Stimulated activated CD8-positive, alpha-beta memory T cell treated with anti-CD3 and anti-CD28 coated beads, Interleukin-4, amount 100 ng/mL, for 24 hours (primary cell): Measurements from ENCODE around the gene FBXW8.
A peak's percentile ranks its signal among the peaks of the same experiment; 100 is the strongest.
"Not testable (repeated sequence)": the region's sequence is repeated elsewhere in the genome, so short reads cannot be mapped to it uniquely, and the experiment has no call there.

Experiments
- DNase-seq: peaks from one replicate; pipeline ENCODE4 v3.0.0-alpha.2; 2020; ENCODE audit warnings: low read depth

The FBXW8 gene

GRCh38 chr12:117053597-117054201 lies 142.9 kb downstream of the FBXW8 start:
- DNase-seq: no peak

GRCh38 chr12:117054279-117054678 lies 143.5 kb downstream of the FBXW8 start:
- DNase-seq: no peak

GRCh38 chr12:117057626-117058025 lies 146.9 kb downstream of the FBXW8 start:
- DNase-seq: not testable (repeated sequence)

GRCh38 chr12:117058442-117059072 lies 147.8 kb downstream of the FBXW8 start:
- DNase-seq: no peak

GRCh38 chr12:117059156-117059555 lies 148.4 kb downstream of the FBXW8 start:
- DNase-seq: no peak

GRCh38 chr12:117060246-117060928 lies 149.6 kb downstream of the FBXW8 start:
- DNase-seq: no peak

- DNase-seq: no peak
These were observed 150.2 kb downstream of the FBXW8 start for GRCh38 chr12:117060929-117061305.

- DNase-seq: no peak
These were observed 150.9 kb downstream of the FBXW8 start for GRCh38 chr12:117061555-117062079.

- peak; percentile 11 for DNase-seq
These were observed 152.6 kb downstream of the FBXW8 start for GRCh38 chr12:117063162-117063911.

- no peak for DNase-seq
These were observed 153.3 kb downstream of the FBXW8 start for GRCh38 chr12:117064049-117064448.

GRCh38 chr12:117064596-117064995 lies 153.8 kb downstream of the FBXW8 start:
- DNase-seq: no peak

GRCh38 chr12:117067016-117067415 lies 156.3 kb downstream of the FBXW8 start:
- DNase-seq: no peak

- no peak for DNase-seq
These were observed 156.9 kb downstream of the FBXW8 start for GRCh38 chr12:117067638-117068037.

- no peak for DNase-seq
These were observed 157.7 kb downstream of the FBXW8 start for GRCh38 chr12:117068492-117068891.

GRCh38 chr12:117069101-117069797 lies 158.5 kb downstream of the FBXW8 start:
- no peak for DNase-seq

GRCh38 chr12:117069926-117070900 lies 159.5 kb downstream of the FBXW8 start:
- no peak for DNase-seq

GRCh38 chr12:117071009-117071408 lies 160.3 kb downstream of the FBXW8 start:
- no peak for DNase-seq

GRCh38 chr12:117072106-117072505 lies 161.4 kb downstream of the FBXW8 start:
- DNase-seq: no peak

GRCh38 chr12:117072736-117073490 lies 162.2 kb downstream of the FBXW8 start:
- no peak for DNase-seq

- no peak for DNase-seq
These were observed 162.9 kb downstream of the FBXW8 start for GRCh38 chr12:117073611-117074010.
